Measurements from ENCODE around the gene KRTAP10-6.

KRTAP10-6 gene

DNA sequence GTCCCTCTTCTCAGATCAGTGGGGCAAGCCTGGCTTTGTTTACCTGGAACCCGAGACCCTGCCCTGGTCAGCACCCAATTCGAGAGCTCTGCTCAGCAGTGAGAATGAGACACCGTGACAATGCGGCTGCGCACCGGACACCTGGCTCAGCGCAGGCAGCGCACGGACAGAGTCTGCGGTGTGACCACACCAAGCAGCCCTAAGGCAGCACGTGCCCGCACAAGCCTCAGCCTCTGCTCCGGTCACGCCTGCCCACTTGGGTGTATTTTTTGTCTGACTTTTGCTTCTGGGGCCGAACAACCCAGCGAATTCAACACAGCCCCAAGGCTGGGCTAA is 24.3 kb upstream of the KRTAP10-6 start:
- DNase-seq (ENCODE audit: low read depth), result no peak
- no peak for TF ChIP-seq CTCF (IDR thresholded peaks at IDR 0.05; ENCODE audit: control insufficient read depth, insufficient read depth, low read depth, low read length, missing control alignments)
- no peak overlapping the region for H3K4me3 ChIP-seq (ENCODE audit: control insufficient read depth, low read depth, low read length)

- no peak for TF ChIP-seq CTCF (IDR thresholded peaks at IDR 0.05; ENCODE audit: control insufficient read depth, insufficient read depth, low read depth, low read length, missing control alignments)
- no peak for DNase-seq (ENCODE audit: low read depth)
- no peak overlapping the region for H3K4me3 ChIP-seq (ENCODE audit: control insufficient read depth, low read depth, low read length)
Measured at GRCh38 chr21:44615911-44616590, 23.7 kb upstream of the KRTAP10-6 start.

- H3K4me3 ChIP-seq (ENCODE audit: control insufficient read depth, low read depth, low read length), result no peak overlapping the region
- TF ChIP-seq CTCF (IDR thresholded peaks at IDR 0.05; ENCODE audit: control insufficient read depth, insufficient read depth, low read depth, low read length, missing control alignments), result no peak
- no peak for DNase-seq (ENCODE audit: low read depth)
Measured at GRCh38 chr21:44615466-44615865, 23.2 kb upstream of the KRTAP10-6 start.

DNA sequence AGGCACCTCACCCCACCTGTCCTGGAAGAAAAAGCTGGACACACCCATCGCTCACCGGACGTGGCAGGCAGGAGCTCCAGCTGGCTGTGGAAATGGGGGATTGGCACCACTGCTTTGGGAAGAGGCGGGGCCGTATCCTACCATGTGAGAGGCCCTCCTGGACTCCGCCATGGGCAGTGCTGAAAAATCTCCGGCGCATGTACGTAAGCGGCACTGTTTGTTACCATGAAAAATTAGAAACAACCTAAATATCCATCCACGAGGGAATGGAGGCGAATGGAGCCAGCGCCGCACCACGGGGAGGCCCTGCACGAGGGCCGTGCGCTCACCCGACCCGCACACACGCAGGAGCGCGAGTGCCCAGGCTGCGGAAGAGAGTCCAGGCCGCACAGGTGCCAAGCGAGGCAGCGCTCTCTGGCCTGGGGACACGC is 22.7 kb upstream of the KRTAP10-6 start:
- no peak overlapping the region for H3K4me3 ChIP-seq (ENCODE audit: control insufficient read depth, low read depth, low read length)
- TF ChIP-seq CTCF (IDR thresholded peaks at IDR 0.05; ENCODE audit: control insufficient read depth, insufficient read depth, low read depth, low read length, missing control alignments), result no peak
- no peak for DNase-seq (ENCODE audit: low read depth)

DNA sequence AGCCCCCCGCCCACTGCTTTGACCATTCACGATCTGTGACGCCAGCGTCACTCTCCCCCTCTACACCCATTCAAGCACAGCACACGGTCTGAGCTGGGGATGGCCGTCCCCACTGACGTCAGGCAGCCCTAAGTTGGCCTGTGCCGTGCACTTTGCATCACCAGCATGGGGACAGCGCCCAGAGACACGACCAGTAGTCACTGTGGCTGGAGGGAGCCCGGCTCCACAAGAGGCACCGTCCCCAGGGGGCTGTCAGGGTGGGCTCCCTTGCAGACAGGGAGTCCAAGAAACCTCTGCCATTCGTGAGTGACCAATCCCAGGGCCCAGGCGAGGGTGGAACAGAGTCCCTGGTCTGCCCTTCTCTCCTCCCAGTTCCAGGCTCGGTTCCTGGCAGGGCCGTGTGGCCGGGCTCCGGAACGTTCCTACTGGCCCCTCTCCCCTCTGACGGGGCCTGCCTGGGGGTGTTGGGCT is 21.9 kb upstream of the KRTAP10-6 start:
- no peak overlapping the region for H3K4me3 ChIP-seq (ENCODE audit: control insufficient read depth, low read depth, low read length)
- TF ChIP-seq CTCF (IDR thresholded peaks at IDR 0.05; ENCODE audit: control insufficient read depth, insufficient read depth, low read depth, low read length, missing control alignments), result no peak
- DNase-seq (ENCODE audit: low read depth), result no peak

GRCh38 chr21:44613386-44614155 is 21.3 kb upstream of the KRTAP10-6 start:
- no peak for TF ChIP-seq CTCF (IDR thresholded peaks at IDR 0.05; ENCODE audit: control insufficient read depth, insufficient read depth, low read depth, low read length, missing control alignments)
- no peak for DNase-seq (ENCODE audit: low read depth)

More at GRCh38 chr21:44613386-44614155, 21.3 kb upstream of the KRTAP10-6 start:
- no peak overlapping the region for H3K4me3 ChIP-seq (ENCODE audit: control insufficient read depth, low read depth, low read length)

Data from AG09309 (cell line).